Measurements from ENCODE around the gene GPHN.

Gene GPHN

GRCh38 chr14:67071506-67071905 is 563.6 kb downstream of the GPHN start:
- DNase-seq, result no peak

- no peak for DNase-seq
Observed at GRCh38 chr14:67077921-67078320, 570.0 kb downstream of the GPHN start.

- no peak for DNase-seq
Observed at GRCh38 chr14:67079846-67080245, 571.9 kb downstream of the GPHN start.

GRCh38 chr14:67108230-67108629 is 600.3 kb downstream of the GPHN start:
- no peak for DNase-seq

GRCh38 chr14:67111022-67111421 is 603.1 kb downstream of the GPHN start:
- no peak for DNase-seq

GRCh38 chr14:67112344-67112743 is 604.4 kb downstream of the GPHN start:
- DNase-seq, result no peak

- no peak for DNase-seq
Observed at GRCh38 chr14:67127174-67127573, 619.2 kb downstream of the GPHN start.

GRCh38 chr14:67129768-67130167 is 621.8 kb downstream of the GPHN start:
- no peak for DNase-seq

GRCh38 chr14:67131691-67132090 is 623.7 kb downstream of the GPHN start:
- no peak for DNase-seq

- no peak for DNase-seq
Observed at GRCh38 chr14:67133144-67133543, 625.2 kb downstream of the GPHN start.

- peak in 1 of 5 donors; percentile 3 for DNase-seq
Observed at GRCh38 chr14:67133595-67134441, 625.9 kb downstream of the GPHN start.

- DNase-seq, result peak in 1 of 5 donors; percentile 4
Observed at GRCh38 chr14:67137744-67138371, 629.9 kb downstream of the GPHN start.

GRCh38 chr14:67140556-67140955 is 632.6 kb downstream of the GPHN start:
- DNase-seq, result no peak

GRCh38 chr14:67141146-67141900 is 633.4 kb downstream of the GPHN start:
- DNase-seq, result no peak

GRCh38 chr14:67151082-67151666 is 643.2 kb downstream of the GPHN start:
- DNase-seq, result no peak

GRCh38 chr14:67158566-67158965 is 650.6 kb downstream of the GPHN start:
- peak in 1 of 5 donors; percentile 27 for DNase-seq

GRCh38 chr14:67162385-67162784 is 654.4 kb downstream of the GPHN start:
- no peak for DNase-seq

- DNase-seq, result peak in 3 of 5 donors; percentile 5 to 27 (median 24)
Observed at GRCh38 chr14:67166450-67166853, 658.5 kb downstream of the GPHN start.

- DNase-seq, result no peak
Observed at GRCh38 chr14:67167420-67168109, 659.6 kb downstream of the GPHN start.

GRCh38 chr14:67168110-67168441 is 660.1 kb downstream of the GPHN start:
- no peak for DNase-seq

- DNase-seq, result no peak
Observed at GRCh38 chr14:67170660-67171059, 662.7 kb downstream of the GPHN start.

- DNase-seq, result no peak
Observed at GRCh38 chr14:67172056-67172455, 664.1 kb downstream of the GPHN start.

GRCh38 chr14:67172520-67172919 is 664.6 kb downstream of the GPHN start:
- no peak for DNase-seq
